HG02870 (cell line): Measurements from ENCODE around the gene ATP2B2.

Experiments used
- ATAC-seq: cut with Tn5 transposase; IDR thresholded peaks from one replicate; pipeline ENCODE4 v1.9.1; 2021; ENCODE audit warnings: mild to moderate bottlenecking, moderate library complexity; ENCODE audit not compliant: unreplicated experiment

The ATP2B2 gene

DNA sequence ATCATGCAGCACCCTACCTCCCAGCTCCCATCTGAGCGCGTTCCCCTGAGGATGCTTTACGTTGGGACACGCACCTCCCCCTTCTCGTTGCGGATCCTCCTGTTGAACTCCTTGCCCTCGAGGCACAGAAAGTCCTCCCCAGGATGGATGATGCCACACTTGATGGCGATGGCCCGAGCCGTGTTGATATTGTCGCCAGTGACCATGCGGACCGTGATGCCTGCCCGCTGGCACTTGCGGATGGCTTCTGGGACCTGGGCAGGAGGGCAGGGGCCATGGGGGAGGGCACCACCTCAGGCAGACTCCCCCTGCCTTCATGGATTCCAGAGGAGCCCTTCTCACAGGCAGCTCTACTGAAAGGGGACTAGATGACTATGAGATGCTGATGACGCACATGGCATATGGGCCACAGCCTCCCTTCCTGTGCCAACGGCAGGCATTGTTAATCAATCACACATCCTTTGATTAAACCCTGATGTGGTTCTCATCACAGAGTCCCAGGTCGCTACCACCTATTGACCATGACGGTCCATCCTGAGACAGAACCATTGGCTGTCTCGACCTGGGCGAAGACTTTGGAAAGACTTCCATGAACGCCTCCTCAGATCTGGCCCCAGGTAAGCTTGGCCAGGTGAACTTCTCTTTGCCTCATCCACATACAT is 154.9 kb downstream of the ATP2B2 start:
- ATAC-seq = no peak

DNA sequence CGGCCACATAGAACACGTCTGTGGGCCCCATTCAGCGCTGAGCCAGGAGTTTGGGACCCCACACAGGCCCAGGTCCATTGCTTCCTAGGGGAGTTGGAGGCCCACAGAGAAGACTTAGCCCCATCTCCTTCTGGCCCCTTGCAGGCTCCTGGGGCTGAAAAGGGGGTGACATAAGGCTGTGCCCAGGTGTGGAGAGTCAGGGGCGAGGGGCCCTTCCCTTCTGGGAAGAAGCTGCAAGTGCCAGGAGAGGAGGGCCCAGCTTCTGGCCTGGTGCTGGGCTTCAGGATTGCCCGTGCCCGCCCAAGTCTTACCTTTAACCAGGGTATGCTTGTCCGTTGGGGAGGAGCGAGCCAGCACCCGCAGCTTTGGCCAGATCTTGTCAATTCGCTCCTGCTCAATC is 155.6 kb downstream of the ATP2B2 start:
- no peak for ATAC-seq

DNA sequence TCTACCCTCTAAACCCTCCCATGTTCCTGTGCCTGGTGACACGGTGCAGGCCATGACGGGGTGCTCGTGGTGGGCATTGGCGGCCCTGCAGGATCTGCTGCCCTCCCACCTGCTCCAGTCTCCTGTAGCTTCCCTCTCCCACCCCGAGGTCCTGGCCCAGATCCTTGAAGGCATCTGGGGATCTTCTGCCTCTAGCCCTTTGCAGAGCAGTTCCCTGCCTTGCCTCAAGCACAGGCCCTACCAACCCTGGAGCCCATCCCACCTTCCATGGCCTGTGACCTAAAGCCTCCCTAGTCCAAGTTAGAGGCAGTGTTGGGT is 157.0 kb downstream of the ATP2B2 start:
- ATAC-seq = no peak

DNA sequence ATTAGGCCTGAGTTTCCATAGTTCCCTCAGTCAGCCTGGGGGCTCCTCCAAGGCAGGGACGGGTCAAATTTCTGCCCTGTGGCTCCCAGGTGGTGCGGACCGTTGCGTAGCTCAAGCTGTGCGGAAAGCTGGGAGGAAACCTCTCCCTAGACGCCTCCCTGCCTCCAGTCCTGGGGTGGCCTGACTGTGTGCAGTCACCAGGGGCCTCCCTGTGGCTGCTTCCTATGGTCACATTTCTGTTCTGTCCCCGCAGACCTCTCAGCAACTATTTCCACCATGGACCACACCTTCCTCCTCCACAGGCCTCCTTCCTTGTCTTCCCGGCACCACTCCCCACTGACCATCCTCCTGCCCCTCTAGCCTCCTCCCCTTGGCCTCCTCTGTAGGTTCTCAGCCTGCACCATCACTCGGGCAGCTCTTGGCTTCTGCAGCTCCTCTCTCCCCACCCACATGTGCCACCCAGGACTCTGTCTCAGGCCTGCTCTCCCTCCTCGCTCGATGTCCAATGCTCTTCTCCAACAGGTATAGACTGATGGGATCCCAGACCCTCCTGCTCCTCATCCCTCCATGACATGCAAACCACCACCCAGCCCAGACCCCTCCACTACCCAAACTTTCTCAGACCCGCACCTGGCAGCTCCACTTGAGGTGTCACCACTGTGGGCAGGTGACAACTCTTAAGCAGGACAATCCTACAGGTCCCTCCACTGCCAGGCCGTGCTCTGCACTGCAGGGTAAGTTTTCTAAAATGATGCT is 157.6 kb downstream of the ATP2B2 start:
- ATAC-seq = no peak

DNA sequence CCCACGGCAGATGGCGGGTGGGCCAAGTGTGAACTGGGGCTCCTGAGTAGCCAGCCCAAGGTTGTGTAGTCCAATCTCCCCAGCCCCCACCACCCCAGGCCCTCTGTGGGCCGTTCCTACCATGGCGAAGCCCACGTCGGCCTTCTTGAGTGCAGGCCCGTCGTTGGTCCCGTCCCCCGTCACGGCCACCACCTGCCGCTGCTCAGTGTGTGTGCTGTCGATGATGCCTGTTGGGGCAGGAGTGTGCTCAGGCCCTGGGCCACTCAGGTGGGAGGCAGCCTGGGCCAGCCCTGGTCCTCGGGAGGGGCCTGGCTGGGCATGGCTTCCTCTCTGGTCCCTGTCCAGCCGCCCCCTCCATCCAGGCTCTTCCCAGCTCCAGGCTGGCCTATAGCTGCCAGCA is 159.5 kb downstream of the ATP2B2 start:
- ATAC-seq = no peak

DNA sequence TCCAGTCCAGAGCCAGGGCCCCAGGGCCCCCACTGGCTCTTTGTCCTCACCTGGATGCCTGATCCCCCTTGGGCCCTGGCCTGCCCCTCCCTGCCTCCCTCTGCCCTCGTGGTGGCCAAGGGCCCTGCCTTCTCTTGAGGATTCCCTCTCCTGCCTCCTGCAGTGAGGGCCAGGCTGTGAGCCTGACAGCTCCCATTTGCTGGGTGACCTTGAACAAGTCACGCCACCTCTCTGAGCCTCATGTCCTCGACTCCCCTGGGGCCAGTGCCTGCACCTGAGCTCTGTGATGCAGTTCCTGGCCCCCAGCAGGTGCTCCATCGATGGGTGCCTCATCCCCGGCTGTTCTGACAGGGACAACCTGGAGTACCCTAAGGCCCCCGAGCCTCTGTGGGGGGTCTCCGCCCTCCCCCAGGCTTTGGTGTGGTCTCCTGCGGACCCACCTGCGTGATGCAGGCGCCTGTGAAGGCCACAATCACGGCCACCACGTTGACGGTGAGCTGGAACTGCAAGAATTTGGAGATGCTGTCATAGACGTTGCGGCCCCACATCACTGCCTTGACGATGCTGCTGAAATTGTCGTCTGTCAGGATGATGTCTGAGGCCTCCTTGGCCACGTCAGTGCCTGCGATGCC is 160.3 kb downstream of the ATP2B2 start:
- no peak for ATAC-seq

DNA sequence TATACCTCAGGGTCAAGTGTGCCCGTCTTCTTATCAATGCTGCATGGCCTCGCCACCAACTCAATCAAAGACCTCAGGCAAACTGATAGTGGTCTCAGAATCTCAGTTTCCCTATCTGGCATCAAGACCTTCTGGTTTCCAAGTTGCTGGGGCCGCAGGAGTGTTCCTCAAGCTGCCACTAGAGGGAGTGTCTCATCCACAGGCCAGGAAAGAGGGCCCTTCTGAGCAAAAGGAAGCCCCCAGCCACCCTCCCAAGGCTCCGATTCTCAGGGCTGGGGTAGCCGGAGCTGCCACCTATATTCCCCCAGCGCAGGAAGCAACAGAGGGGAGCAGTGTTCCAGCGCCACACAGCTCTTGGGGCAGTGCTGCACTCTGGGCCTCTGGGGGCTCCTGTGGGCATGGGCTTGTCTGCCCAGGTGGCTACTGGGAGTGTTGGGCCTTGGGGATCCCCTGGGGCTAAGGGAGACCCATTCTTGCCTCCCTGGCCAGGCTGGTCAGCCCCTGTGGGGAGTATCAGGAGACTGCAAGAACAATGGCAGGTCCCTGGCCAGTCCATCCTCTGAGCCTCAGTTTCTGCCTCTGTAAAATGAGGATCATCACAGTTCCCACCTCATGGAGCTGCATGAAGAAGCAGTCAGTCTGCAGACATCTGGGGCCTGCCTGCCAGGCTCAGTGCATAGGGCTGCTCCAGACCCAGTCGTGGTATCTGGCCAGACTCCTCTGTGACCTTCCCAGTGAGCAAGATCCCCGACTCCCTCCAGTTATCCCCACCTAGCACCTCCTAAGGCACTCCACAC is 161.0 kb downstream of the ATP2B2 start:
- no peak for ATAC-seq

DNA sequence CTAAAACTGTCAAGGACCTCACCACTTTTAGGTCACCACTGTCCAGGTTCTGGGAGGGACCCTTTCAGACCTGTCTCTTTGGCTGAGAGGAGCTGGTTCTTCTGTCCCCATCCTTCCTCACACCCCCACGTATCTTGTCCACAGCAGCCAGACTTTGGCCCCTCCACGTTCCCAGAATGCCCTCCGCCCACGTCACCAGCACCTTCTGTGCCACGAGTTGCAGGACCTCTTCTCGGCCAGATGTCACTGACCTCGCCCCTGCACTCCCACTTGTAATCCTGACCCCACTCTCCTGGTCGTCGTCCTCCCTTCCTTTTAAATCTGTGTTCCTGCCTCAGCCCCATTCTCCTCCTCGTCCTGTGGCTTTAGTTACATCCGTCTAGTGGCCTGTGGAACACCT is 161.9 kb downstream of the ATP2B2 start:
- no peak for ATAC-seq

DNA sequence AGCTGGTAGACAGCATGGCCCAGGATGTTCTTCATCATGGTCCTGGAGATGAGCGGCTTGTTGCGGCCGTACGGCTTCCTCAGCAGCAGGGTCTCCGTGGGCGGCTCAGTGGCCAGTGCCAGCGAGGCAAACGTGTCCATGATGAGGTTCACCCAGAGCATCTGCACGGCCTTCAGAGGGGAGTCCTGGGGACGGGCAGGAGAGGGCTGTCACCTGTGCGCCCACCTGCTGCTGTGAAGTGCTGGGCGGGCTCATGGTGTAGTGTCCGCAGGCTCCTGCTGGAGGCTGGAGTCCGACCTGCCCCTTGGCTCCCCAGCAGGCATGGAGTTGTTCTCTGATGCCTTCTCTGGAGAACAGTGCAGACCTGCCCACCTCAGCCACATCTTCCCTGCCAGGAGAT is 162.6 kb downstream of the ATP2B2 start:
- ATAC-seq = no peak

DNA sequence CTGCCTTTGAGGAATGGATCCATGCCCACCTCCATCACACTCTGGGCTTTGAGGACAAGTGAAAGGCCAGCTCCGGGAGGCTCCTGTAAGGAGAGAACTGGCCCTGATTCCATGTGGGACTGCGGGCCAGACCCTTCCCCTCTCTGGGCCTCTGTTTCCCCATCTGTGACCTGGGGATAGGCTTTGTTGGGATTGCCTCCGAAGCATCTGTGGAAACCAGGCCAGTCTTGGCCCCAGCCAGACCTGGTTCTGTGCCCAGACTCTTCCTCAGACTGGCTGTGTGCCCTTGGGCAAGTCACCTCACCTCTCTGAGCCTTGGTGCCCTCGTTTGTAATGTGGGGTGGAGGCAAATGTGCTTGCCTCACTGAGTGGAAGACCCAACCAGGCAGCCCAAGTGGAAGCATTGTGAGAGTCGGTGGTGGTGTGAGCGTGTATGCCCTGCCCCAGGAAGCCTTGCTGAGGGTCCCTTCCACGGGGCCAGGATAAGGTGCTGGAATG is 163.4 kb downstream of the ATP2B2 start:
- ATAC-seq = no peak

DNA sequence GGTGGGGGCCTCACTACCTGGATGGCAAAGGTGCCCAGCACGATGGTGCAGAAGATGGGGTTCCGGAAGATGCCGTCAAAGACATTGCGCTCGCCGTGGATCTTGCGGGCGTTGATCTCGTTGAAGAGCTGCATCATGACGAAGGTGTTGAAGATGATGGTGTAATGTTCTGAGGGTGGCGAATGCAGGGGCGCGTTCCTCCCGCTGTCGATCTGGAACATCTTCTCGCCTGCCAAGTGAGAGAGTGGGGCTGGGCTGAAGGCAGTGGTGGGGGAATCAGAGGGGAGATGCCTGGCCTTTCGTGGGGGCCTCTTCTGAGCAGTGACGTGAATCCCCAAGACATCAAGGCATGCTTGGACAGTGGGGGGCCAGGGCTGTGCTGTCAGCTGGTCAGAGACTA is 164.9 kb downstream of the ATP2B2 start:
- no peak for ATAC-seq

DNA sequence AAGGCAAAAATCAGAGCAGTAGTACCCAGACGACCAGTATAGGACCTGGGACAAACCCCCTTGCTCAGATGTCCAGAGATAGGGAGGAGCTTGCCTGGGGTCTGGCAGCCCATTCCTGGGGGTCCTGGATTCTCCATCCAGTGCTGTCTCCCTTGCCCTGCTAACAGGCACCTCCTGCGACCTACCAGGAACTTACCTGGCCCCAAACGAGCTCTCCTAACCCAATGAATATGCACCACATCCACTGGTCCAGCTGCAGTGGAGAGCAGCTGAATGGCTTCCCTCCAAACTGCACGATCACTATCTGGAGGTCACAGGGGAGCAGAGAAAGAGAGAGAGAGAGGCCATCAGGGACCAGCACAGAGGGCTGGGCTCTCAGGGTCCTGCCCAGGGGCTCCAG is 165.3 kb downstream of the ATP2B2 start:
- ATAC-seq = no peak

DNA sequence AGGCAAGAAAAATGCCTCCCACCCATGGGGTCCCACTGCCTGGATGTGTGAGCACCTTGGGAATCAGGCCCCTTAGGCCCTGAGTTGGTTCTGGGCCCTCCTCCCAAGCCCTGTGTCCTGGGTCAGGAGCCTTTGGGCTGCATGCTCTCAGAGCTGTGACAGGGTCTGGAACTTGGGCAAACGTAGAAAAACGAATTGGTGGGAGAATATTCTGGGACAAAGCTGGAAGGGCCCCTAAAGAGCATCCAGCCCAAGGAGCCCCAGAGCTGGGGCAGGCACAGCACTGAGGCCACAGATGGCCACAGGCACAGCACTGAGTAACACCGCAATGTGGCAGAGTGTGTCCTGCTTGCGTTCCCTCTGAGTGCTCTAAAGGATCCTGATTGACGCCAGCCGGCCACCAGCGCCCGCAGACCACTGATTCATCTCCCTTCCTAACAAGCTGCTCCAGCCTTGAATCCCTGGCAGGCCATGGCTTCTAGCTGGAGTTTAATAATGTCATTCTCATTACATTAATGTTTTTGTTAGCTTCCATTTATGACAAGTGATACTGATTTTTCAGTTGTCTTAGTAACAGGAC is 165.9 kb downstream of the ATP2B2 start:
- no peak for ATAC-seq

DNA sequence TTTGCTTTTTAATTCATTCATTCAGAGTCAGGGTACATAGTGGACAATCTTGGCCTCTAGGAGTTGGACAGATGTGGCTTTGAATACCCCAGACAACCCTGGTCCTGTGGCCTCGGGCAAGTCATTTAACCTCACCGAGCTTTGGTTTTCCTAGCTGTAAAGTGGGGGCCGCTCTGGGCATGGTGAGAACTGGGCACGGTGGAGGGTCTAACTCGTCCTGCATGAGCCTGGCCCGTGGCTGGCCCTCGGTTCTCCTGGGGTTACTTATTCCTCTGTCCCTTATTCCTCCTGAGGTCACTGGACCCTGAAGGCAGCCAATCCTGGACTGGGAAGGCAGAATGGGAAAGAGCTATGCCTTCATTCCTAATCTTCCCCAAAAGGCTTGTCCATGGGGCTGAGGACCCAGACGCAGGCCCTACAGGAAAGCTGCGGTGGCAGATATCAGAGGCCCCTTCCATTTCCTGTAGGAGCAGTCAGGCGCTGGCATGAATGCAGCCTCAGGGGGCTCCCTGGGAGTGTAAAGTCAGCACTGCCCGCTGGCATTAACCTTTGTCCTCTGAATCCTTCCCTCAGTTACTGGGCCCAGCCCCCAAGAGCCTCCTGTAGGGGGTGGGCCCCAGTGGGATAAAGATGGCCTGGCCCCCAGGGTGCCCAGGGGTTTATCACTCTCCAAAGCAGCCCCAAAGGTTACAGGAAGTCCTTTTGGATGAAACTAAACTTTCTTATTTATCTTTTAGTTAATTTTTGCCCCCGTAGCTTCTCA is 166.6 kb downstream of the ATP2B2 start:
- no peak for ATAC-seq

DNA sequence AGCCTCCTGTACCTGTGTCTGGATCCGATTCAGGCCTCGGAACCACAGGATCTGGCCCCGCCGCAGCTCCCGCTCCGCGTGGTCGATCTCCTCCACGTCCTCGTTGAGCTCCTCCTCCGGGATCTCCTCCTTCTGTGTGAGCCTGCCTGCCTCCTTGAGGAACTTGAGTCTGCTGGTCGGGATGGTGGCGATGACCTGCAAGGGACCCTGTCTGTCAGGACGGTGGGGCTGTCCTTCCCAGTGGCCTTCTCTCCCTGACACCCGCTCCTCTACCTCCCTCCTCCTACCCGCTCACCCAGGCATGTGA is 167.3 kb downstream of the ATP2B2 start:
- no peak for ATAC-seq

DNA sequence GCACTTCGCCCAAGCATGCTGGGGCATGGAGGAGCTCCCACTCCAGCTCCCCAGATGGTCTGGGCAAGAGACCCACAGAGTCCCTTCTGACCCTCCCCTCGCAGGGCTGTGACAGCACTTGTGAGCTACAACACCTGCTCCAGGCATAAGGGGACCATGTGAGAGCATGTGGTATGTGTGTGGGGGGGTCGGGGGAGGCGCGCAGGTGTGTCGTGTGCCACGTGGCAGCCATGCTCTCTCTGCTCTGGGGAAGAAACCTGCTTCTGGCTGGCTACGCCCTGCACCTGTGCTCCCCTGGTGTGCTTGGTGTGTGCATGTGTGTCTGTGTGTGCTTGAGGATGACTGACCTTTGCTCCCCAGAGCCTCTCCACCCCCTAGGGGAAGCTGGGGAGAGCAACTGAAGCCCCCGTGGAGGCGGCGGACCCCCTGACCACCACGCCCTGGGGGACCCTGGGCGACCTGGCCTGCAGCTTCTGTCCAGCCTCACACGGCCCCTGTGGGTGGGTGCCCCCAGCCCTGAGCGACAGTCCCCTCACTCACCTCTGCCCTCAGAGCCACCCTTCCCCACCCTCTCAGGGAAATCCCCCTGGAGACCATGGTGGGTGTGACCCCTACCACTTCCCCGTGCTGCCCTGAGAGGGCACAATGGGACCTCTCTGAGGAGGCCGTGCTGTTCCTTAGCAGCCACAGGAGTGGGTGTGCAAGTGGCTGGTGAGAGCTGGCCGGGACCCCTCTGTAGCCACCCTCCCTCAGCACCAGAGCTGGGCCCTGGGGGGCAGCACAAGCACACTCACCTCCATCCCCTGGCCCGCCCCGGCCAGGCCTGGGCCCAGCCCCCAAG is 167.8 kb downstream of the ATP2B2 start:
- no peak for ATAC-seq

DNA sequence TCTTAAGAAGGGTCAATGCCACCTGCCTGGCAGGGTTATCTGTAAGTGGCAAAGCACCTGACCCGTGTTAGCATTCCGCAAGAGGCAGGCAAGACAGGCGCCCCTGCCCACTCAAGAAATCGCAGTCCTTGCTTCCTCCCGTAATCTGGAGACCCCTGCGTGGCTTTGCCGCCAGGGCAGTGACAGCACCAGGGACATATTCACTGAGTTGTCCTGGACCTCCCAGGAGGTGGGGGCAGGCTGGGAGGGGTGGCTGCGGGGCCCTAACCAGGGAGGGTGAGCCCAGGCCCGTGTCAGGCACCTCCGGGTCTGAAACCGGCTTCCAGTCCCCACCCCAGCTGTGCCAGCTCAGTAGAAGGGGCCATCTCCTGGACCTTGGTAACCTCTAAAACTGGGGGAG is 168.6 kb downstream of the ATP2B2 start:
- ATAC-seq = no peak

DNA sequence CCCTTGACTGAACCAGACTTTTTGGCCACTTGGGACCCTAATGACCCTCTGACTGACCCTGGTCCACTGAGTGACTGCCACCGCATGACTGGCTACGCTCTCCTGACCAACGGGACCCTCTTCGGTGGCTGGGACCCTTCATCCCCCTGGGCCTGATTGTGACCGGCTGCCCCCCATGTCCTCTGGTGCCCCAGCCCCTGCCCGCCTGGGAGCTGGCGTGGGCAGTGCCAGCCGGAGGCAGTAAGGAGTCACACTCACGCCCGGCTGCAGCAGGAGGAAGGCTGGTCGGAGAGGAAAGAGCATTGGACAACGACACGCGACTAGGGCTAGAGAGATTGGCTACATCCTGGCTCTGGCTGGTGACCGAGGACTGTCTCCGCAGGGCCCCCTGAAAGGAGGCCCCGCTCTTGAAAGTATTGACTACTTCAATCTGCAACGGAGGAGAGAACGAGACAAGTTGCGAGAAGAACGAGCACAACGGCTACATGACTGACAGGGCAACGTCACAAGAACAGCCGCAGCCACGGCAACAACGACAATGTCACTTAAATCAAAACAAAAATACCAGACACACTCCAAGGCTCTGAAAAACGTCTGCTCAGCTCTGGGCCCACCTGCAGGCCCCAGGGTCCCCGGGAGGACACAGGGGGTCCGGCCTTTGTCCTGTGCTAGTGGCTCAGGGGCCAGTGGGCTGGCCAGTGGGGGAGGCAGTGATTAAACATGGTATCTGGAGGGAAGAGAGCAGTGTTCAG is 169.3 kb downstream of the ATP2B2 start:
- ATAC-seq = no peak

DNA sequence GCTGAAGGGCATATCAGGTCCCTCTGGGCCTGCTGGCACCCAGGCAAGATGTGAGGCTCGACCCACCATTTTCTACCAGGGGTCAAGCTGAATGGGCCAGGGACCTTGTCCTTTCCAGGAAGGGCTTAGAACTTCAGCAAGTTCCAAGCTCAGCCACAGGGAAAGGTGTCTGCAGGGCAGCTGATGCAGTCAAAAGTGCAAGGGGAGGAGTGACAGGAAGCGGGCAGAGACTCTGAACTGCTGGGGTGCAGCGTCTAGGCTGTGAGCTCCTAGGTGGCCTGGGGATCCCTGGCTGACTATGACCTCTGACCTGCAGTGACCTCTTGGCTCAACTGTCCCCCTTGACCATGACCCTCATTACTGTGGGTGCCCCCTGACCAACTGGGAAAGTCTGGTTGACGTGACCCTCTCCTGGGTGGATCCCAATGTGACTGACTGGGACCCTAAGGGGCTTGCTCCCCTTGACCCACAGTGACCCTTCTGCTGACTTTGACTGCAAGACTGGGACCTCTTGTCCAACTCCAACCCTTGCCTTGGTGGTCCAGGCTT is 170.1 kb downstream of the ATP2B2 start:
- no peak for ATAC-seq
